ENCODE measurements around the gene ALDH1B1.

The ALDH1B1 gene

DNA sequence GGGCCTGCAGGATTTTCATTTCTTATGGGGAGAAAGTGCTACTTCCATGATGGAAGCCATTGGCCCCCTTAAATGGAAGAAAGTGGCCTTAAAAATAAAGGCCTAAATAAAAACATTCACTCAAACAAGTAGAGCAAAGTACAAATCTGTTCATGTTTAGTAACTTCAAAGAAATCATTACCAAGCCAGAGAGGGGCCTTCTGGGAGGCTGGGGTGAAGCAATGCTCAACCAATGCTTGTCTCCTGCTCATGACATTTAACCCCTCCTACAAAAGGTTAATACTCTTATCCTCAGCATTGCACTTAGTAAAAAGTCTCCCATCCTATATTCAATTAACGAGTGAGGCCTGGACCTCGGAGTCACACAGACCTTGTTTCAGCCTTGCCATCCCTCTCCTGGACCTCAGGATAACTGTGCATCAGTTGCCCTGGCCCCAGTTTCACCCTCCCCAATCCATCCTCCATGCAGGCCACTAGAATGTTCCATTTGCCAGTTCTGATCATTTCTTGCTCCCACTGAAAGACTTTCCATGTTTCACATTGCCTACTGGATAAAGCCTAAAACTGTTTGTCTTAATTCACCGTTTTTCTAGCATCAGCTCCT, 36.9 kb upstream of the ALDH1B1 start:
- DNase-seq (ENCODE audit: extremely low spot score), result no peak
- POLR2A ChIA-PET, result no interaction called here
- TF ChIP-seq, protein P1, sequence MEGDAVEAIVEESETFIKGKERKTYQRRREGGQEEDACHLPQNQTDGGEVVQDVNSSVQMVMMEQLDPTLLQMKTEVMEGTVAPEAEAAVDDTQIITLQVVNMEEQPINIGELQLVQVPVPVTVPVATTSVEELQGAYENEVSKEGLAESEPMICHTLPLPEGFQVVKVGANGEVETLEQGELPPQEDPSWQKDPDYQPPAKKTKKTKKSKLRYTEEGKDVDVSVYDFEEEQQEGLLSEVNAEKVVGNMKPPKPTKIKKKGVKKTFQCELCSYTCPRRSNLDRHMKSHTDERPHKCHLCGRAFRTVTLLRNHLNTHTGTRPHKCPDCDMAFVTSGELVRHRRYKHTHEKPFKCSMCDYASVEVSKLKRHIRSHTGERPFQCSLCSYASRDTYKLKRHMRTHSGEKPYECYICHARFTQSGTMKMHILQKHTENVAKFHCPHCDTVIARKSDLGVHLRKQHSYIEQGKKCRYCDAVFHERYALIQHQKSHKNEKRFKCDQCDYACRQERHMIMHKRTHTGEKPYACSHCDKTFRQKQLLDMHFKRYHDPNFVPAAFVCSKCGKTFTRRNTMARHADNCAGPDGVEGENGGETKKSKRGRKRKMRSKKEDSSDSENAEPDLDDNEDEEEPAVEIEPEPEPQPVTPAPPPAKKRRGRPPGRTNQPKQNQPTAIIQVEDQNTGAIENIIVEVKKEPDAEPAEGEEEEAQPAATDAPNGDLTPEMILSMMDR (IDR thresholded peaks at IDR 0.05; ENCODE audit: control extremely low read depth, extremely low read depth, low read depth, missing control alignments), result no peak
- CTCF ChIA-PET, result interaction anchor here (1.0 to 1.3 kb wide), 2 partner anchors 15 to 267 kb away, joined by 3 to 4 read pairs; no protein-coding TSS in a partner anchor

DNA sequence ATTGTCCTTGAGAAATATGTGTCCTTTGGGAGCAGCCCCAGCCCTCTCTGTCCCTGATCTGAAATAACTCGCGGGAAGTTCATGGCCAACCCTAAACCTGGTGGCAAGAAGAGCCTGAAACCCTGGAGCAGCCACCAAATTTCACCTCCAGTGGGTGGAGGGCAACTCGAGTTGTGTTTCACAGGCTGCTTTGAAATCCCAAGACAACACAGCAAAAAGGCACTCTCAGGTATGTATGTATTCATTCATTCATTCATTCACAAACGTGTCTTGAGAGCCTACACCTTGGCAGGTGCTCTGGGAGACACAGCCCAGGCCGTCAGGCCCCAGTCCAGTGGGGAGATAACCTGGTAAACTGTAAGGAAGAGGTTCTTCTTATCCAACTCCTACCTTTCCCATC, 35.7 kb upstream of the ALDH1B1 start:
- DNase-seq (ENCODE audit: extremely low spot score), result no peak
- ChIA-PET CTCF (interaction anchor here (1.0 to 2.1 kb wide), 6 partner anchors 17 to 443 kb away, joined by 3 to 9 read pairs (median 4); no protein-coding TSS in a partner anchor), POLR2A (no interaction called here)
- TF ChIP-seq, protein P1 (IDR thresholded peaks at IDR 0.05; ENCODE audit: control extremely low read depth, extremely low read depth, low read depth, missing control alignments), result no peak

DNA sequence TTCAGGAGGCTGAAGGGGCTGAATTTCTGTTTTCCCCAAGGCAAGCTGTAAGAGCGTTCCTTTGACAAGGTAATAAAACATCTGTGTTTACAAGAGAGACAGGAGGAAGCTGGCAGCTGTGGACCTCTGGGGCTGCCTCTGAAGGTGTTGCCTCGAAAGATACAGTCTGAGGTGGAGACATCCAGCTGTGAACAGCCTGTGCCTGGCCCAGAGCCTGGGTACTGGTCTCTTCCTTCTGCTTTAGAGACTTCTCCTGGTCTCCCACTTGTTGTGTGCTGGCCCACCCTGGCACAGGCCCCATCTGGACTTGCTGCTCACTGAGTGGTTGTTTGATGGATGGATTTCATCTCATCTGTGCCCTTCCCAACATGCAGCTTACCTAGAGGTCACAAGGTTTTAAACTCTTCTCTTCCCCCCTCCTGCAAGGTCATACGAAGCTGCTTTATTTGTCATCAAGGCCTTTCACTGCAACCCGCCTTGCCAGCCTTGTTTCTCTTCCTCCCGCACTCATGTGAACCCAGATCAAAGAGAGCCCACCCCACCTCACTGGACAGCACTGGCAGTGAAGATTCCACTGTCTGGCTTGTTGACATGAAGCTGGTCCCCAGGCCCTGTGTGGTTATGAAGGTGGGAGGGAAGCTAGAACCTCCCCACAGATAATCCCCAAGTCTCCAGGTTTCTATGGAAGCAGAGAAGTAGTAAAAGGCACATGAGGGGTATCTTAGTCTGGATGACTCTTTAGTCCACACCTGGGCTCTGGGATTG, 35.0 kb upstream of the ALDH1B1 start:
- no peak for DNase-seq (ENCODE audit: extremely low spot score)
- TF ChIP-seq, protein P1 (IDR thresholded peaks at IDR 0.05; ENCODE audit: control extremely low read depth, extremely low read depth, low read depth, missing control alignments), result no peak
- POLR2A ChIA-PET, result no interaction called here
- CTCF ChIA-PET, result interaction anchor here (0.9 to 2.1 kb wide), 6 partner anchors 12 to 444 kb away, joined by 3 to 9 read pairs (median 4); no protein-coding TSS in a partner anchor

DNA sequence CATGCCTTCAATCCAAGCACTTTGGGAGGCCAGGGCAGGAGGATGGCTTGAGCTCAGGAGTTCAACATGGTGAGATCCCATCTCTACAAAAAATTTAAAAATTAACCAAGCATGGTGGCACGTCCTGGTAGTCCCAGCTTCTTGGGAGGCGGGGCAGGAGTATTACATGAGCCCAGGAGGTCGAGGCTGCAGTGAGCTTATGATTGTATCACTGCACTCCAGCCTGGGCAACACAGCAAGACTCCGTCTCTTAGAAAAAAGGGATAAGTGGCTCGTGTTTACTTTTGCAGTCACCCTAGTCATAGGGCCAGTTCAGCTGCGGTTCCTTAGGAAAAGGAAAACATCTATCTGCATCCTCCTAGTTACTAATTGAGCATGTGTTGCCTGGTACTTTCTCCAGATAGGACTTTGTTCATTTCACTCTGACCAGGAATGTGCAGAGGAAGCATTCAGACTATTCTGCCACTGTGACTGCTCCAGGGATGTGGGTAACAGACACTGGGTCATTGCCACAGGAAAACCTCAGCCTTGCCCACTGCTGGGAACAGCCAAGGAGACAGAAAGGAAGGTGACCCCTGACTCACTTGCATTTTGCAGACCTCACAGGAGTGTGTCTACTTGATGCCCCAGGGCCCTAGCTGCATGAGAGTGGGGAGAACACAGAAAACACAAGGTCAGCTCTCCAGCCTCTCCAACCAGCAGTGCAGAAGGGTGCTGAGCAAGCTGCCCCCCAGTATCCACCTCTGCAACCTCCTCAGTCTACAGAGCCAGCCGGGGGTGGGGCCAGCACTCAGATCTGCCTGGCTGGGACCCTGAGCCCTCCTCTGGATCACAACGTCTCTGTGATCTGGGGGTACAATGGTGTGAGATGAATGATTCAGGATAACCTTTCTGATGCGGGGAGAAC, 33.9 kb upstream of the ALDH1B1 start:
- POLR2A ChIA-PET, result no interaction called here
- no peak for DNase-seq (ENCODE audit: extremely low spot score)
- CTCF ChIA-PET, result interaction anchor here (0.8 to 2.1 kb wide), 6 partner anchors 13 to 445 kb away, joined by 3 to 9 read pairs (median 4); no protein-coding TSS in a partner anchor
- TF ChIP-seq, protein P1 (IDR thresholded peaks at IDR 0.05; ENCODE audit: control extremely low read depth, extremely low read depth, low read depth, missing control alignments), result no peak

DNA sequence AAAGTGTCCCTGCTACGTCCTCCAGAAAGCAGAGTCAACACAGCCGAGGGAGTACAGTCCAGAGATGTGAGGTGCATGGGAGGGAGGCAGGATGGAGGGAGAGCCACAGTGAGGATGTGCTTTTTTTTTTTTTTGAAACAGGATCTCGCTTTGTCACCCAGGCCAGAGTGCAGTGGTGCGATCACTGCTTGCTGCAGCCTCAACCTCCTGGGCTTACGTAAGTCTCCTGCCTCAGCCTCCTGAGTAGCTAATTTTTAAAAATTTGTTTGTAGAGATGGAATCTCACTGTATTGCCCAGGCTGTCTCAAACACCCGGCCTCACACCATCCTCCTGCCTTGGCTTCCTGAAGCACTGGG, 33.2 kb upstream of the ALDH1B1 start:
- TF ChIP-seq, protein P1 (IDR thresholded peaks at IDR 0.05; ENCODE audit: control extremely low read depth, extremely low read depth, low read depth, missing control alignments), result no peak
- DNase-seq (ENCODE audit: extremely low spot score), result no peak
- ChIA-PET POLR2A (no interaction called here), CTCF (no interaction called here)
